NCI-H345 treated with DMSO at 0.1 percent for 48 hours (cell line): ENCODE data around the gene NTNG2.
"Not testable (repeated sequence)": the region's sequence is repeated elsewhere in the genome, so short reads cannot be mapped to it uniquely, and the experiment has no call there.

ENCODE experiments used
- DNase-seq: peaks from one replicate; lab custom pipeline; 2025; ENCODE audit not compliant: unreplicated experiment; lab: John Stamatoyannopoulos, UW

NTNG2 gene, protein sequence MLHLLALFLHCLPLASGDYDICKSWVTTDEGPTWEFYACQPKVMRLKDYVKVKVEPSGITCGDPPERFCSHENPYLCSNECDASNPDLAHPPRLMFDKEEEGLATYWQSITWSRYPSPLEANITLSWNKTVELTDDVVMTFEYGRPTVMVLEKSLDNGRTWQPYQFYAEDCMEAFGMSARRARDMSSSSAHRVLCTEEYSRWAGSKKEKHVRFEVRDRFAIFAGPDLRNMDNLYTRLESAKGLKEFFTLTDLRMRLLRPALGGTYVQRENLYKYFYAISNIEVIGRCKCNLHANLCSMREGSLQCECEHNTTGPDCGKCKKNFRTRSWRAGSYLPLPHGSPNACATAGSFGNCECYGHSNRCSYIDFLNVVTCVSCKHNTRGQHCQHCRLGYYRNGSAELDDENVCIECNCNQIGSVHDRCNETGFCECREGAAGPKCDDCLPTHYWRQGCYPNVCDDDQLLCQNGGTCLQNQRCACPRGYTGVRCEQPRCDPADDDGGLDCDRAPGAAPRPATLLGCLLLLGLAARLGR

DNA sequence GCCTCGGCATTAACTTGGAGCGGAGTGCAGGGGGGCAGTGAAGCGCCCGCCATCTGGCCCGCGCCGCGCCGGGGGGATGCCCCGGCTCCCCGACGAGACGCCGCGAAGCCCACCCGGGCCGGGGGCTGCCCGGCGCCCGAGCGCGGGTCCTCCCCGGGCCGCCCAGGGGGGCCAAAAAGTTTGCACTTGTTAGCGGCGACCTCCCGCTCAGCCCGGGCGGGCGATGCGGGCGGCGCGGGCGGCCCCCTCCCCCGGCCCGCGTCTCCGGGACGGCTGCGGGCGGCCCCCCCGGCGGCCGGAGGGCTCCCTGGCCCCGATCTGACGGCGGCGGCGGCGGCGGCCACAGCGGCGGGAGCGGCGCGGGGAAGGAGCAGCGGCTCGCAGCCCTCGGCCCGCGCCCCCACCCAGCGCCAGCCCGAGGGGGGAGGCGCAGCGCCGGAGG, at the start of gene NTNG2:
Gene NTNG2 (plus strand): TSS at position 316 of the 442 bp plus-strand sequence. CDS start 4,774 bp downstream, outside the sequence.
- DNase-seq: no peak

DNA sequence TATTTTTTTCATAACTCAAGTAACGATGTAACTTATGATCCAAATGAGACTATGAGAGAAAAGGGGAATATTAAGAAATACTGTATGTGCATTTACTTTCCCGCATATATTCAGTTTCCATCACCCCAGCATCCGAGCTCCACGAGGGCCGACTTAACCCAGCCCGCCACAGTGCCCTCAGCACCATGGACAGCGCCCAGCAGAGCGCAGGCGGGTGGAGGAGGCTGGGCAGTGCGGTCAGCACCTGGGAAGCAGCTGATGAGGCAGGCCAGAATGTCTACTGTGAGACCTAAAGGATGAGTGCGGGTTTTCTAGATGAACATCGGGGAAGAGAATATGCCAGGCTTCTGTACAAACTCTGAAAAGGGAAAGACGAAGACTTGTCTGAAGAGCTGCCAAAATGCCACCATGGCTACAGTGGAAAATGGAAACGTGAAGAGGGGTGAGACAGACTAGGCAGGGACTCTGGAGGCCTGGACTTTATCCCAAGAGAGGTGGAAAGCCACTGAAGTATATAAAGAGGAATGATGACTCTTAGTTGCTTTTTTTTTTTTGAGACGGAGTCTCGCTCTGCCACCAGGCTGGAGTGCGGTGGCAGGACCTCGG, 47.7 kb upstream of the NTNG2 start:
- no peak for DNase-seq

DNA sequence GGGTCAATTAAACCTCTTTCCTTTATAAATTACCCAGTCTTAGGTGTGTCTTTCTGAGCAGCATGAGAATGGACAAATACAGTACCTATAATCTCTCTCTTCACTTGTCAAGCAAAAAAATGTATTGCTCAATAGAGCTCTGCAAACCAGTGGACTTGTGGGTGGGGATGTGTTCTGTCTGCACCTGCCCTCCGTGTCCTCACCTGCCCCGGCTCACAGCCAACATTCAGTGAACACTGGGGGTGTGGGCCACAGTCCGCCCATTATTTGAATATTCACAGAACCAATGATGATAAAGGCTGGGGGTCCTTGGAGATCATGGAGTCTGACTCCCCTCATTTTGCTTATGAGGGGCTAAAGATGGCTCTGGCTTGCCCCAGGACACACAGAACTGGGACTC, 45.3 kb upstream of the NTNG2 start:
- no peak for DNase-seq

DNA sequence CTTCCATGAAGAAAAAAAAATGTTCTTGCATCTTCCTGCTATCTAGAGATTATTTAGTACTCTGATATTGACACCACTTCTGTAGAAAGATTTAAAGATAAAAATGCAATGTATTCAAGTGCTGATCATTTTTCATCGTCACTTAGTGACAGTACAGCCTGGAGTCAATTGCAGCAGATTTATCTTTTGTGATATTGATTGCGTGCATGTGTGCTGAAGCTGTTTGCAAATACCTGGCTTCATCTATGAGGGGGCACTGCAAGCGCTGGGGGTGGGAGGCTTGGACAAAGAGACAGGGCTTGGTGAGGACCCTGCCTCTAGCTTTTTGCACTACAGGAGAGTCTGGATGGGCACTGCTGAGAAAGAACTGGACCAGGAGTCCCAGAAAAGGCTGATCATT, 44.2 kb upstream of the NTNG2 start:
- DNase-seq: no peak

DNA sequence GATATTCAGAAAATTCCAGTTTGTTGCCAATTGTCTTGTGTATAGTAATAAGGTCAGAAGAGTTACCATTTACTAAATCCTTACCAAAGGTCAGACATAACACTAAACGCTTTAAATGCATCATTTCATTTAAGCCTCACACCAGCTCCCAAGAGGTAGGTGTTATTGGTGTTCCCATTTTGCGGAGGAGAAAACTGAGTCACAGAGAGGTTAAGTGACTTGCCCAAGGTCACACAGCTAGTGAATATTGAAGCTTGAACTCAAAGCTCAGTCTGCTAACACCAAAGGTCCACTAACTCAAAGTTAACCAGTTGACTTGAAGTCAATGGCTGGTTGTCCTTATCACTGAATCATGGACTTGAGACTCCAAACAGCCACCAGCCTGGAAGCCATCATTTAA, 40.8 kb upstream of the NTNG2 start:
- no peak for DNase-seq

DNA sequence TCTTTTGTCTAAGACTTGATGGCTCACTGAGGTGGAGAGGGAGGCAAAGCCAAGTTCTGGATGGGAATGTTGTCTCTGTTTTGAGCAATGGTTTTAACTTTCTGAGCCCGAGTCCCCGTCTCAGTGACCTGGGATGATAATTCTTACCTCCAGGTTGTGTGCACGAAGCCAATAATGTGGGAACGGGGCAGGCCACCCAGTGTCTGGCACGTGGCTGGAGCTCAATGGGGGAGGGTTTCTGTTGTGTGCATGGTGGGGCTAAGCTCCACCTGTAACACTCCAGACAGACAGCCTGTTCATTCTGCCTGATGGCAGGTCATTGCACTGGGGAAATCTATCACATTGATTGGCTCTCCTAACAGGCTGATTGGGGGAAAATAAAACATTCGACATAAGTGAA, 37.1 kb upstream of the NTNG2 start:
- DNase-seq: no peak

DNA sequence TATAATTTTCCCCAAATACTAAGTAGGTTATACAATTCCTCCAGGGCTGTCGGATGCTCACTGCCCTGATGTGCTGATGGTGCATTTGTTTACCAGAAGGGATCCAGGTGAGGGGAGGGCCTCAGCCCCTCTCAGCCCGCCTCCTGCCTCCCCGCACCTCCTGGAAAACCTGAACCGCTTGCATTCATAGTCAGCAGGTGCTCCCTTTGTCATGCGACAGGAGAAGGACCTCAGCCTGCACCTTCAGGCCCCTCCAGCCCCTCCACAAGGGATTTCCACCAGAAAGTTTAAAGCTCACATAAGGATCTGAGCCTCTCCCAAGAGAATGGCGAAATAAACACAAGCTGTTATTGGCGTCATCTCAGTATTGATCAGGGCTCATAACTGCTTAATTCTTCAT, 36.5 kb upstream of the NTNG2 start:
- peak; percentile 0 for DNase-seq

DNA sequence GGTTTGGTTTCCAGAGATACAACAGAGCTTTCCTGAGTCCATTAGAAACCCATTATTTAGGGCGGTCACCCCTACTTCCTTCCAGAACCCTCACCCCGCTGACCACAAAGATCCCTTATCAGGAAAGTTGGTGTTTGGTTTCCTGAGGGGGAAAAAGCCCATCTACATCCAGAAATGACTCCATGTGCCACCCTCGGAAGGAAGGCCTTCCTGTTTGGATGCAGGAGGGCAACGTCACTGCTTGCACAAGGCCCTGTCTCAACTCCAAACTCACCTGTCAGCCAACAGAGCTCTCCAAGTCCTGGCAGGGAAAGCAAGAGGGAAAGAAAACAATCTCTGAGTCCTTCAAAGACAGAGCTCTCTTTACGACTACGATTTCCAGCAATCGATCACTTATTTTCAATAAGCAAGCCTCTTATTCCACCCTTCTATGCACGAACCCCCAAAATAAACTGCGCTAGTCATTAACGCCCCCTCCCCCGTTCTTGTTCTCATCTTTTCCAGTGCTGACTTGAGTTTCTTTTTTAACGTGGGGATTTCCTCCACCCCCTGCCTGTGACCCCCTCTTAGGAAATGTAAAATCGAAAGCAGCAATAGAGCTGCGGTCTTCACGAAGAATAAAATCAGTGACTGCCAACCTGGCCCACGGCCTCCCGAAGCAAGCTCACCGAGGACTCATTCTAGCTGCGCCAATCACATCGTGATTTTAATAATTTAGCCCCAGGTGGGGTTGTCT, 35.7 kb upstream of the NTNG2 start:
- DNase-seq: no peak

DNA sequence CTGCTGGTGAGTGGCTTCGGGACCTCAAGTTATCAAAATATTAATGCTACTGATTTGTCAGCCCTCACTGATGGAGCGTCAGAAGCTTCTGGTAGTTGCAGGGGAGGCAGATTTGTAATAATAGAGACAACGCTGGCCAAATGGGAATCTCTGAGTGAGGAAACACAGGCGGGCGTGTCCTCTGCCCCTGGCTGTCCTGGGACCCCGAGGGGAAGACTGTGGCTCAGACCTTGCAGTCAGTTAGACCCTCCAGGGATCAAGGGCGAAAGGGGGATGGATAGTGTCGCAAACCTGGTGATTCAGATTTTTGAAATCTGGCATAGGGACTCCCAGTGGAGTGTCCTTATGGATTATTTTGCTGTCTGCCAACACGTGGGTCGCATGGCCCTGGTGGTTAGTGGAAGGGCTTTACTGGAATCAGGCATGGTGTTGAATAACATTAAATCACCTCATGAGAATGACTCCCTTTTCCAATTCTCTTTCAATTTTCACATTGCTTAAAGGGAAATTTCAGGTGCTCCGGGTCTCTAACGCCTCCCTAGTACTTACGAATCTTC, 35.1 kb upstream of the NTNG2 start:
- no peak for DNase-seq

DNA sequence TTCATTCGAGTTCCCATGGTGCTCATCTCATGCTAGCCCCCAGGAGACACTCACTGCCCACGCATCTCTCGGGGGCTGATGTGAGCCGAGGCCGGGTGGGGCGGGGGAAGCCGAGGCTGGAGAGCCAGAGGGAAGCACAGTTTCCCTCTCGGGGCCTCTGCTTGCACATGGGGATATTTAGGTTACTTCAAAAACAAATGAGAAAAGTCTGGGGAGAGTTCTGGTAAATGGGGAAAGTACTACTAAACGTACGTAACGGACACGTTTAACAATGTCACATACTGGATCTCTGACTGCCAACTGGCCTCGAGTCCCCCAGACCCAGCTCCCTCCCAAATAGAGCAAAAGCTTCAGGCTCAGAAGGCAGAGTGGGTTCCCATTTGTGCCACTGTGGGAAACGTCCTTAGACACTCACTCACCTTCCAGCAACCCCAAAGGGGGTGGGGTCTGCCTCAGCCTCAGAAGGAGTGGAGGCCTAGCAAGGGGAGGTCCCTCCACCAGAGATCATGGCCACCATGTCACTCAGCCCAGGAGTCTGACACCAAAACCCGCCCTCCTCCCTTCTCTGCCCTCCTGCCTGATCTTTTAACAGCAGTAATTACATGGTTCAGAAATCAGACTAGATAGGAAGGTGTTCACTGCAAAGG, 33.8 kb upstream of the NTNG2 start:
- no peak for DNase-seq

DNA sequence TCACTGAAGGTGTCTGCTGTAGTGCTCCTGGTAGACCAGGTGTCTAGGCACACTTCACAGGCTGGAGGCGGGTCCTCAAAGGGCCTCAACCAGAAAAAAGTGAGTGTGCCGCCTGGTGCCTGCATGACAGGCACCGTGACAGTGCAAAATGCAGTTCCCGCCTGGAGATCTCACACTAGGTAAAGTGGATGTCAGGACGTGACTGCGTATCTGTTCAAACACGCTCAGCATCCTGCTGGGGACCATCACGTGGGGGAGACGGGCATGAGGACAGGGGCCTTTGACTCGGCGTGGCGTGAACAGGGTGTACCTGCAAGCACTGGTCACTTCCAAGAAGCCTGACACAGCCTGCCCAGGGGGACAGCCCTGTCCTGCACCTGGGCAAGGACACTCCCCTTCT, 32.3 kb upstream of the NTNG2 start:
- DNase-seq: no peak

GRCh38 chr9:132134085-132134484, 27.8 kb upstream of the NTNG2 start:
- not testable (repeated sequence) for DNase-seq

DNA sequence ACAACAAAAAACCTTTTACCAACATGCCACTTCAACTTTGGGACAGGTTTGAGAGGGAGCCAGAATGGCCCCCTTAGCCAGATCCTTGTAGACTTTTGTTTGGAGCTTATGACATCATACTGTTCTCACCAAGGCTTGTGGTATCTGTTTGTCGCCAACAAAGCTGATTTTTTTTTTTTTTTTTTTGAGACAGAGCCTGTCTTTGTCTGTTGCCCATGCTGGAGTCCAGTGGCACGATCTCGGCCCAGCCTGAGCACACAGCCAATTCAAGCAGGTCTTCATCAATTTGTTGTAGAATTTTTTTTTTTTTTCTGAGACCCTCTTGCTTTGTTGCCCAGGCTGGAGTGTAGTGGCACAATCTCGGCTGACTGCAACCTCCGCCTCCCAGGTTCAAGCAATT, 26.4 kb upstream of the NTNG2 start:
- DNase-seq: no peak

DNA sequence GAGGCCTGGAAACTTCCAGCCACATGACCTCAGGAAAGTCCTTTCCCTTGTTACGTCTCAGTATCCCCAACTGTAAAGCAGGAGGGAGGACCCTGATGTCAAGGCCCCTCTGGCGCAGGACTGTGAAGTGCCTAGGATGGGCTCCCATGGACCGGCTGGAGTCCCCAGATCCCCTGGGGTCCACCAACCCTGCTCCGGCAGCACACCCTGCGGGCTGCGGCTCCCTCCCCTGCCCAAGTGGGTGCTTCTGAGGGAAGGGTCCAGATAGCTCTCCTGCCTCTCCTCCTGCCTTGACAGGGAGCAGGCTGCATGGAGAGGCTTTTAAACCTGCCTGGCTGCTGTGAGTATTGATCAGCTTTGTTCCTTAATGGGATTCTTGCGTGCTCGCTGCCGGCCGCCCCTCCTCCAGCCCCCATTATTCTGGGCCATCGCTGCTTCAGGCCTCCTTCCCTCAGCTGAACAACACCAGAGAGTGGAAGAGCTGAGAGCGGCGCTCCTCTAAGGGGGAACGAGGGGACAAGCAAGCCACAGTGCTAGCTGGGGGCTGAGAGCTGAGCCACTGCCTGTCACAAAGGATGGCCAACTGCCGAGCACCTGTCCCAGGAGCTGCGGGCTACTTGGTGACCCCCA, 25.6 kb upstream of the NTNG2 start:
- DNase-seq: no peak

DNA sequence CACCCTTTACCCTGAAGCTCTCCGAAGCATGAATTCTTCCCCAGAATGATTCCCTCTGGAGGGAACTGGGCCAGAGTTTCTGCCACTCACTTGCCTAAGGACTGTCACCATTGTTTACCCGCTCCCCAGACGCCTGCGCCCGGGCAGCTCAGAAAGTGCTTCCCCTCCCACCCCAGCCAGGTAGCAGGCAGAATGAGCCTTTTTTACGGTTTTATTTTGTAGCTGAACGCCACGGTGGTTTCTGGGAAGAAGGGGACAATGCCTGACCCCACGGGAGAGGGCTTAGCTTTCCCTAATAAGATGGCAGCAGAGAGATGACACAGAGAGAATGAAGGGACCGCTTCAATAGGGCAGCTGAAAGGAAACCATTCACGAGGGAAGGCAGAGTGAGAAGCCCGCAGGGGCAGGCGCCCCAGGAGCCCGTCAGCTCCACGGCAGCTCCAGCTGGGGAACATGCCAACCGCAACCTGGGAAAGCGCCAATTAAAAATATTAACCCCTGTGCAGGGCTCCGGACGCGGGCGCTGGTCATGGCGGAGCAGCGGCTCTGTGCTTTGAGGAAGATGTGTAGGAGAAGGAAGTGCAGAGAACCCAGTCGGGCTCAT, 20.4 kb upstream of the NTNG2 start:
- DNase-seq: peak; percentile 92

- DNase-seq: peak; percentile 70
Measured at GRCh38 chr9:132141948-132142594, 19.8 kb upstream of the NTNG2 start.

DNA sequence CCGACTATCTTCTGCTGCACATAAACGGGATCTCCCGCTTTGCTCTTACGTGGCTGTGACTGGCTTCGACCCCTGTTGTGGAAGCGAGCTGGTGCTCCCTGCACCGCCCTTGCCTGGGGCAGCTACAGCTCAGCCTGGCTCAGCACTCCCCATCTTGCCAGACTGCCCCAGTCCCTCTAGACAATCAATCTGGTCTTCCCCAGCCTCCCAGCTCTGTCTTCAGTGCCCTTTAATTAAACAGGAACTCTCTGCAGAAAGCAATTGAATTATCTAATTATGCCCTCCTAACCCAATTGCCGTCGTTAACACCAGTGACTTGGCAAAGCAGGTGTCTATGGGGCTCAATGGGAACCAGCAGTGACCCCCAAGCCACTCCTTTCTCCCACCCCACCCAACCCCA, 18.9 kb upstream of the NTNG2 start:
- no peak for DNase-seq

GRCh38 chr9:132143359-132143758, 18.5 kb upstream of the NTNG2 start:
- no peak for DNase-seq

GRCh38 chr9:132144708-132145365, 17.0 kb upstream of the NTNG2 start:
- DNase-seq: no peak
